Activated CD4-positive, alpha-beta T cell treated with anti-CD3 and anti-CD28 coated beads, Interleukin-2, Interleukin-4, amounts not matched to agents 100 ng/mL and 50 ng/mL, durations not matched to agents 16 hours and 8 hours (primary cell): ENCODE measurements around the gene OGFRL1.
"Not testable (repeated sequence)": the region's sequence is repeated elsewhere in the genome, so short reads cannot be mapped to it uniquely, and the experiment has no call there.

ENCODE experiments used
- DNase-seq: peaks from one replicate; pipeline ENCODE4 v3.0.0-alpha.2; 2020; ENCODE audit warnings: low spot score

The OGFRL1 gene

DNA sequence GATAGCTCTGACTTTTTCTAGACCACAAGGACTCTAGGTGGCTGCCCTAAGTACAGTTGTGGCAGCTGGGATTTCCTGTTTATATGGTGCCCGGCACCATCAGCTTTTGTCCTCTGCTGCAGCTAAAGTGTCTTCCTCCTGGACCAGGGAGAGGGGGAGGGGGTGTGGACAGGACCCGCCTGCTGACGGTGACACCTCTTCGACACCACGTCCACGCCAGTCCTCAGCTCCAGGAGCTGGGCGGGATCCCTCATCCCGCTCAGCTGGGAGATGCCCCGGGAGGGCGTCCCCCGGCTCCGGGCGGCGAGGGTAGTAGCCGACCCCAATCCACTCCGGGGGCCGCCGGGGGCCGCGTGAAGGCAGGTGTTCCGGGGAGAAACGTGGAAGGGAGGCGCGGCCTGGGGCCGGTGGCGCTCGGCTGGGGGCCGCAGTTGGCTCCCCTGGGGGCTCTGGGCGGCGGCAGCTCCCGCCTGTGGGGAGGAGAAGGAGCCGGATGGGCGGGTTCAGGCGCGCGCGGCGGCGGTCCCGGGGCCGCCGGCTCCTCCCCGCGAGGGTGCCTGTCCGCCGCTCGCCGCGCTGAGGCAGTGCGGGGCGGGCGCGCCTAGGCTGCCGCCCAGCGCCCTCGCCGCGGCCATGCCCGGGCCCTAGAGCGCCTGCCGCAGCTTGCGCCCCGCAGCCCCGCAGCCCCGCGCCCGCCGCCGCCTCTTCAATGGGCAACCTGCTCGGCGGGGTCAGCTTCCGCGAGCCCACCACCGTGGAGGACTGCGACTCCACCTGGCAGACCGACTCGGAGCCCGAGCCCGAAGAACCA is at the start of gene OGFRL1:
TSS of gene OGFRL1 (plus strand) at position 584 of the 811 bp plus-strand sequence. CDS start at position 710, 126 bp downstream.
- peak; percentile 61 for DNase-seq

DNA sequence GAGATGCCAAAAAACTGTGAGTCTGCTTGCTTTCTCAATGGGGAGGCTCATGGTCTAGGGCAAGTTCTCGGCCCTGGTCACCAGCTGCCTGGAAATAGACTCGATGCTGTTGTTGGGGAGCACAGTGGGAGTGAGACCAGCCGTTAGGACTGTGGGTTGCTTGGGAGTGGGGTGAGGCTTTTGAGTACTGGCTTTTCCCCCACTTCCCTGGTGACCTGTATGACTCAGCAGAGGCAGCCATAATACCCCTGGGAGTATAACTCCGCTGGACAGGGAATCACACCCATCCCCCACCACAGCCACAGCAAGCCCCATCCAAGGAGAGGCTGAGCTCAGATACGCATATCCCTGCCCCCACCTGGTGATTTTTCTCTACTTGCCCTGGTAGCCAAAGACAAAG is 48.9 kb upstream of the OGFRL1 start:
- no peak for DNase-seq

DNA sequence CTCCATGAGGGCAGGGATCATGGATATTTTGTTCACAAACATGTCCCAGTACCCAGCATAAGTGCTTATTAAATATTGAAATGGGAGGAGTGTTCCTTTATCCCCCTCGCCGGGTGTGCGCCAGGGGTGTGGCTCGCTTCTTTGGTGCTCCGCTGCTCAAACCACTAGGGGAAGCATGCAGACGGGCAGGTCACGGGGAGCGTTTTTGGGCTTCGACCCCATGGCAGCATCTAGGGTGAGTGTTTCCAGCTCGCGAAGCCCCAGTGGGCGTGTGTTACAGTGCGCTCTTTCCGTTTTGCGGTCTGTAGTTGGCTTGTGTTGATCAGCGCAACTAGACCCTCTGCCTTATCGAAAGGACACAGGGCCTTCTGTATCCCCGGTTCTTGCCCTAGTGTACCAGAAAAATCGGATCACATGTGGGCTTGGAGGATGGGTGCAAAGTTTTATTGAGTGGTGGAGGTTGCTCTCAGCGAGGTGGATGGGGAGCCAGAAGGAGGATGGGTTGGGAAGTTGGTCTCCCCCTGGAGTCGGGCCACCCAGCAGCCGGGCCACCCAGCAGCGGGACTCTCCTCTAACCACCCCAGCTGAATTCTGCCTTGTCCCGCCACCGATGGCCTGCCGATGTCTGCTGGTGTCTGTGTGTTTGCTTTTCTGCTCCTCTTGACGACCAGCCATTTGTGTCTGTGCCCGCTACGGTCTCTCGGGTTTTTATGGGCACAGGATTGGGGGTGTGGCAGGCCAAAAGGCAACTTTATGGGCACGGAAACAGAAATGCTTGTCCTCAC is 43.2 kb upstream of the OGFRL1 start:
- DNase-seq: no peak

DNA sequence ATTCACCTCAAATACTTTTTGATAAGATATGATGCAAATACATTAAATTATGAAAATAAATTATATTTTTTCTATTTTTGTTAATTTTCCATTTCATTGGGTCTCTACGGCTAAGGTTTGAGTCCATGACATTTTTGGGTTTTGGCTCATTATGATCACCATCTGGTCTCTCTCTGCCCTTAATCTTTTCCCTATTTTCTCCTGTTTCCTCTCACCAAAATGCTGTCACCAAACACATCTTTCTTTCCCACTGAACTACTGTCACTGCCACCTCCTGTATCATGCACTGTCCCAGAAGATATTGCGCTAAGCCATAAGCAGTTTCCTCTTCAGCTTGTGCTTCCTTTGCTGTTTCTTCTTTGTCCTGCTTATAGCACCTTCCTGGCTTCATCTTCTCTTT is 42.0 kb upstream of the OGFRL1 start:
- no peak for DNase-seq

DNA sequence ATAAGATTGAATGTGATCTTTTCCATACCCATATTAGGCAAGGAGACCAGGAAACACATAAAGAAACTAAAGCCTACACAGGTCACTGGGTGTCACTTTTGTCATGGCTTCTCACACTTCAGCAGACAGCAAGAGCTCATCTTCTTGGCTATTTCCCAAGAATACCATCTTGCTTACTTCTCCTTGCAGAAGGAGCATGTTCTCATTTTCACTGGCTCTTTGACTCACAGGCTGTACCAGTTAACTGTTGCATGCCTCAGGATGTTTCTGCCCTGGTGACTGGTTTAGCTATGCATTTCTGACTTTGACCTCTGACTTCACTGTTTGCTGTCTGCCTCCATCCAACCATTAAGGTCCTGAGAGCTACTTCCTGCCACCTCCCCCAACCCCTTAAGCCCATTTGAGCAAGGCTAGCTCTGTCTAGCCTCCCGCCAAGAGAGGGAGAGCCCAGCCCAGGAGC is 40.3 kb upstream of the OGFRL1 start:
- no peak for DNase-seq

DNA sequence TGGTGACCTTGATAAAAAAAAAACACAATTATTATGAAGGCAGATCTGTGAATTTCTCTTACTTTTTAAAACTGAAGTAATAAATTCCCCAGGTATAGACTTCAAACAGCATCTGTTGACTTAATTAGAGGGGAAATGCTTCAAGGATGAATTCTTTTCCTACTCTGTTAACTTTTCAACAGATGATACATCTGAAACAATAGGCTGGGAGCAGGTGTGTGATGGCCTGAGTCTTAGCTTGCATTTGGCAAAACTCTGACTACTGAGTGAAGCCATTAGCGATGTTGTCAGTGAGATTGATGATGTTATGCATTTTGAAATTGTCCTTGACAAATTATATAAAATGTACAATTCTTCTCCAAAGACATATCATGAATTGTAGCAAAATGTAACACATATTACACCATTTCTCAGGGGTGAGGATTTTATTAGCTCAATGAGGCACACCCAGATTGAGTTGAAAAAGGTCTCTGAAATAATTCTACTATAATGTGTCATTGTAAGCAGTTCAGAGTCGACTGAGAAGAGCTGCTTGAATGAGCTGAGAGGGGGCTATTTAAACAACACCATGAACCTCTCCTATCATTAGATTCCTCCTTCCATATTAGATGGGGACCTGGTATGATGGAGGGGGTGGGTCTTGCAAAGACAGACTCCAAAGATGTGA is 39.6 kb upstream of the OGFRL1 start:
- DNase-seq: no peak

DNA sequence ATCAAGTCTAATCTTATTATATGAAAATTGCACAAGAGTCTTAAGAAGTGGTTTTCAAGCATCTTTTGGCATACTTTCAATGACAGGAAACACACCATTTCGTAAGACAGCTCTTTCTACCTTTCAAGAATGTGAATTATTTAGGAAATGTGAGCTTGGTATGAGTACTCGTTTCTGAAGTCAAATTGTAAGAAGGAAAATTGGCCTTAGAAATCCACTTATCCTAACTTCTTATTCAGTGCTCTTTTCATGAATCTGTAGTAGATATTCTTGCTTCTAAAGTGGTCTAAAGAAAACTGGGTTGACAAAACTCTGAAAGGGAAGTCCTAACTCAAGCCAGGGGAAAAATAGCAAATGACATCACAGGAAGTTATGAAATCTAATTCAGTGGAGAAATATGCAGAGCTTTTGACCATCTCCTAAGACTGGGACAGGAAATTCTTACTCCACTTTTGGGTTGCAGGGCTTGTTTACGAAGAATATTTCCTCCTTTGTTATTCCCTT is 38.5 kb upstream of the OGFRL1 start:
- DNase-seq: no peak

DNA sequence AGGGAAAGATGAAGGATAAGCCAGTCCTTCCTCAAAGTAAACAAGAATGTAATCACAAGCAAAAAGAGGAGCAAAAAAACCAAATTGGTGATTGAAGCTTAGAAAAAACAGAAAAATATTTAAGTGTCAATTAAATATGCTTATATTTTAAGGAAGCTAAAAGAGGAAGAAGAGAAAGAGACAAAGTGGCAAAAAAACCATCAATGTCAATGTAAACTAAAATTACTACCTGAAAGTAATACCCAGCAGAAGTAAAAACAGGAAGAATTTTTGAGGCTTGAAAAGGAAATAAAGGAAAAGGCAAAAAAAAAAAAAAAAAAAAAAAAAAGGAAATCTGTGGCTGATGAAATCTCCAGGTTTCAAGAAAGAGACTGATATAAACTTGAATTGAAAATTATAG is 36.2 kb upstream of the OGFRL1 start:
- DNase-seq: no peak

DNA sequence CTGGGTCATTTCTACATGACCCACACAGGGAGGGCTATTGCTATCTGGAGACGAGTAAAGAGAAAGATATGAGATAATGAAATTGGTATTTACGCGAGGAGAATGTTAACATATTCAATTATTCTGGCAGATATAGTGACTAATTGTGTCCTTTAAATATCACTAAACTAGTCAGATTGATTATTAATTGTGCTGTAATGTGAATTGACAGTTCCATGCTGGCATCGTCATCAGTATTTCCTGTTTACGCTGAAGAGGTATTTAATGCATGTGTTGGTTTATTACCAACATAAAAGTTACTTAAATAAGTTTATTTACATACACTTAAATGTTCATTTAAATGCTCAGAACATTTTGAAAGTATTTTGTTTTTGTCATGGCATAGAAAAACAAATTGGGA is 35.7 kb upstream of the OGFRL1 start:
- DNase-seq: no peak

DNA sequence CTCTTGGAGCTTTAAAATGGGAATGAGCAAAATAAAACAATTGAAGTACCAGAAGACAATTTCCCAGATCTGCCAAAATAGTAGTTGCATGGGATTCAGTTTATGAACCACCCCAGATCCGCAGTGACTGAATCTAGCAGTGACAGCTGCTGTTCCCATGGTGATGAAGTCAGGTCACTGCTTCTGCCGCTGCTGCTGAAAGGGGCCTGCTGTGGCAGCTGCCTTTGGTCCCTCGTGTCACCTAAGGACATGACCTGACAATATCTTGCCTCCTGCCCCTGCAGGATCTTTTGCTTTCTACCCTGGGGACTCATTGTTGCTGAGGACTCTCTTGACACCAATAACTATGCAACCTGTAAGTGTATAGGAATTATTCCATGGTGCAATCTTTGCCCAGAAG is 34.3 kb upstream of the OGFRL1 start:
- no peak for DNase-seq

DNA sequence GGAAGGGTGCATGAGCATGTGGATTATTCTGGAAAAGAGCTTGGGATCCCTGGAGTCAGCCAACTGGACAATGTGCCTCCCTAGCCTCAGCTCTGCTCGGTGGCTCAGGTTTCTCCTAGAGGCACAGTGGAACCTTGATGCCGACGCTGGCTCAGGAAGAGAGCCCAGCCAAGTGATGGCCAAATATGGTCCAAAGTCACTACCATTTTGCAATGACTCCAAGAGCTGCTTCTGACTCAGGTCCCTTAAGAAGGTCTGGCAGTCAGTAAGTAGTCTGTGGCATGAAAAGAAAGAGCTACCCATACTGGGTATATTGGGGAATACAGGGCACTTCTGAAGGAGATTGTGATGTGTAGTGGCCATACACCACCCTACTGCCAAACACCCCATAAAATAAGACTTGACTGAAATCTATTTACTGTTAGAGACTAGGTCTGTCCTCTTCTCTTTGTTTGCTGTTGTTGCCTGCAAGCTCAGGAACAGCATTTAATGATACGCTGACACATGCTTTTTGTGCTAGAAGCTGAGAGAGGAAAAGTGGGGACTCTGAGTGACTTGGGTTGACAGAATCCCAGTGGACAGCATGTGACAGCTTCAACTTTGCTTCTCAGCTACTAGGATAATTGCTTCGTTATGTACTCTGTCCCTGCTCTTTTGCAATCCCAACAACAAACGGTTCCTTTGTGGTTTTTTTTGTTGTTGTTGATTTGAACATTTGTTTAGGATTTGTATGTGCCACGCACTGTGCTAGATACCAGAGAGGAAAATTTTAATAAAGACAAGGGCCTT is 30.3 kb upstream of the OGFRL1 start:
- DNase-seq: no peak

DNA sequence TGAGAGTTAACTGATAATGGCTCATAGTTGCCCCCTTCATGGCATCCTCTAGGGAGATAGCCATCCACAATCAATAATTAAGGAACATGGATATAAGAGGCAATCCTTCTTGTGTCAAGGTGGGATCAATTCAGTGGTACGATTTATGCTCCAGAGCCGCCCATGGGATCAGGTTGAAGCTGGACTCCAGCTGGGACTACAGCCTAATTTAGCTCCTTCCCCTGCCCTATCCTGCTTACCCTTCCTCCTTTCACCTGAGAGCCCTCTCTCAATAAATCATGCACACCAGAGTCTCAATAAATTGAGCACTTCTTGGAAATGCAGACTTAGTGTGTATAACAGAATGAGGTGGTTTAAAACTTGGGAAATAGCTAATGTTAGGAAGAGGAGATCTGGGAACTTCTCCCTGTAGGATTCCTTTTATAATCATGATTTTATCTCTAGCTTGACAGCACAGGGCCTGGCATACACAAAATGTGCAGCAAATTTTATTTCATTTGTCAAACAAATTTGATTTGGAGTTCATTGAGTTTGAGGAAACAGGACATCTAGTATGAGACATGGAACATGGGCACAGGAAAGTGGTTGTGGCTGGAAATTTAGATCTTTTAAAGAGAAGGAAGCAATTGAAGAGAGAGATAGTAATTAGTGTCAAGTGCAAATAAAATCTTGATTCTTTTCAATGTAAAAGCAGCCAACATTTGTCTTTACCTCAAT is 28.6 kb upstream of the OGFRL1 start:
- no peak for DNase-seq

DNA sequence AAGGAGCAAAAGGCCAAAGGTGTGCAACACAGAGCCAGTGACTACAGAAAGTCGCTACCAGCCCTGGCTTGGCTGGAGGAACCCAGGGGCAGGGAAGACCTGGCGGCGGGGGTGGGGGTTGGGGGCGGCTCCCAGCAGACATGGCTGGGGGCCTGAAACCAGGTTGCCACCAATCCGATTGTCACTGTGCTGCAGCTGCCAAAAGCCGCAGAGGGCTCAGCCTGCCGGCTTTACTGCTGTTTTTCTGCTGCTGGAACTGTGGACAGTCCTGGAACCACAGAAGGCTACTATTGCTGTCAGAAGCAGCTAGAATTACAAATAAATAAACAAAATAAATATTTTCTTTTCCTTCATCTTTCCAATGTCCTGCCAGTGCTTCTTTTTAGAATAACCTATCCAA is 25.7 kb upstream of the OGFRL1 start:
- DNase-seq: no peak

DNA sequence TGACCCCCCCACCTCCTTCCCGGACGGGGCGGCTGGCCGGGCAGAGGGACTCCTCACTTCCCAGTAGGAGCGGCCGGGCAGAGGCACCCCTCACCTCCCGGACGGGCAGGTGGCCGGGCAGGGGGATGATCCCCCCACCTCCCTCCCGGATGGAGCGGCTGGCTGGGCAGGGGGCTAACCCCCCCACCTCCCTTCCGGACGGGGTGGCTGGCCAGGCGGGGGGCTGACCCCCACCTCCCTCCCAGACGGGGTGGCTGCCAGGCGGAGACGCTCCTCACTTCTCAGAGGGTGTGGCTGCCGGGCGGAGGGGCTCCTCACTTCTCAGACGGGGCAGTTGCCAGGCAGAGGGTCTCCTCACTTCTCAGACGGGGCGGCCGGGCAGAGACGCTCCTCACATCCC is 22.2 kb upstream of the OGFRL1 start:
- not testable (repeated sequence) for DNase-seq

DNA sequence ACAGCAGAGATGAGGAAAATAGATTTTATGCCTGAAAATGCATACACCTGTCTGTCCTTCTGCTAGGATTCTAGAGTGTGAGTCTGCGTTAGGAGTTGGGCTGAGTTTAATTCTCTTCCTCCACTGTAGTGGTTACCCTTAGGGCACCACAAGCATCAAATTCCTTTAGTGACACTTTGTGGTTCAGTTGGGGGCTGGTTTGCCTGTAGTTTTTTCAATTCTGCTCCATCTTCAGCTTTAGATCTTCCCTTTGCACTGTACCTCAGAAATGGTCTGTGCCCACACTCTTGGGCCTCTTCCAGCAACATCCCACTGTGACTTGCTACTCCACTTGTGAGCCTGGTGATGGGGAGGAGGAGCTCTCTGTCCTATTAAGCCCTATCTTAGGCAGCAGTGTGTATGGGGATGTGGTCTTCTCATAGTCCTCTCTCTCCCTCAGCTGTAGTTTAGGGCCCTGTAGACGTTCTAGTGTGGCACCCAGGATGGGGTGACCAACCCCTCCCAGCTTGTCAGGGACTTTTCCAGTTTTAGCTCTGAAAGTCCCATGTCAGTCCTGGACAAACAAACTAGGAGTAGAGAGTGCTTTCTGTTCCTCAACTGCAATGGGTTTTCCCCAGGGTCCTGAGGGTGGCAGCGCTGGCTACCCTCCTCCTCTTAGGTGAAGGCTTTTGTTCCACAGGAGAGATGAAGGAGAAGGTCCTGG is 19.7 kb upstream of the OGFRL1 start:
- no peak for DNase-seq

DNA sequence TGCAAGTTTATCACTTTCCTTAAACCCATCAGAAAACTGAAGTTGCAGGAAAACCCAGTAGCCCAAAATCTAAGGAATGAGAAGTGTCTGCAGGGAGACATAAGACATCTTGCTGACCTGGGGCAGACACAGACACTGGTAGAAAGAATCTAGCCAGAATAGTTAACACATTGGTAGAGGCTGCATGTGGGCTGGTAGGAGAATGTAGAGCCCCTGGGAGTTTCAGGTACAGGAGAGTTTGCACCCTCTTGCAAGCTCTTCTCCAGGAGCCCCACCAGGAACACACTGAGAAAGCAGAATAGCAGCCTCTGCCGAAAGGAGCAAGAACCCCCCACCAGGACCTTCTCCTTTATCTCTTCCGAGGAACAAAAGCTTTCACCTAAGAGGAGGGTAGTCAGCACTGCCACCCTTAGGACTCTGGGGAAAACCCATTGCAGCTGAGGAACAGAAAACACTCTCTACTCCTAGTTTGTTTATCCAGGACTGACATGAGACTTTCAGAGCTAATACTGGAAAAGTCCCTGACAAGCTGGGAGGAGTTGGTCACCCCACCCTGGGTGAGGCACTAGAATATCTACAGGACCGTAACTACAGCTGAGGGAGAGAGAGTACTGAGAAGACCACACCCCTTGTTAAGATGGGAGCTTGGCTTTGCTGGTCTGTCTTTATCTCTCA is 10.5 kb upstream of the OGFRL1 start:
- no peak for DNase-seq

DNA sequence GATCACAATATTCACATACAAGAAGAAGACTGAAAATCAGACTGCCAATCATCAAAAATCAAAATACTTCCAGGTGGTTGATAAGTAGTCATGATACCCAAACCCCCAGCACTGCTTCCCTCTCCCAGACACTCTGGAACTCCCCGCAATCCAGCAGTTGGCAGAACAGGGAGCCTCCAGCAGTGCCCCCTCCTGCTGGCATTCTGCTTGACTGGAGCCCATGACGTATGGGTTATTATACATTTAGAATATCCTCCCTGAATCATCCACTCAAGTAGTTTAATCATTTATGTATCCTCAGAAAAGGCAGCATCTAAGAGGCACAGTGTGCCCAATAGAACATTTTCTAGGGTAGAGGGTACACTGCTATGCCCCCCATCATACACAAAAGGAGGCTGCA is 9.3 kb upstream of the OGFRL1 start:
- no peak for DNase-seq

DNA sequence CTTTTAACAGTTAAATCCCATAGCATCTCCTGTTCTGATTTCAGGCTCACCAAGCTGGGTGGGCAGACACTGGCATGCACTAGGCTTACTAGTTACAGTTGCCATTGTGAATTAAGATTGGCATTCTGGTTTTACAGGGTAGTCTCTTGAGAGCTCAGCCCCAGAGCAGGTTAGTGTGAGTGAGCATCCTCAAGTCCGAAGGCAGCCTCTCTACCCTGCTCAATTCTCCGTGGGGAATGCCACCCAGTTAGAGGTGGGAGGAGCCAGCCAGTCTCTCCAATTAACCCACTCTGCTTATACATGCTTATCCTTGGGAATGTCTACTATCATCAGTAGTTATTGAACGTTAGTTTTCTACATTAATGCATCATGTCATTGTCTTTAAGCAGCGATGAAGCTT is 8.9 kb upstream of the OGFRL1 start:
- no peak for DNase-seq

DNA sequence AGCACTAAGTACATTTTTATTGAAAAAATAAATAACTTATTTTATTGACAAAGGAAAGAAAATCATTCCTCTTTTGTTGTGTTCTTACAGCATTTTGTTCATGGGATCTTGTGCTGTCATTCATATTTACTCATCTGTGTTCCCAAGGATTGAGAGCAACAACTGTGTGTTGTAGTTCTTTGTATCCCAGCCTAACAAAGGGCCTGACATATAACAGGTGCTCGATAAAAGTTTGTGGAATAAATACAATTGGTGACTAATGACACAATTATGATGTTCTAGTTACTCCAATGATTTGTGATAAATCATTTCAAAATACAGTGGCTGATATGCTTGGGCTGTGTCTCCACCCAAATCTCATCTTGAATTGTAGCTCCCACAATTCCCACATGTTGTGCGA is 7.9 kb upstream of the OGFRL1 start:
- no peak for DNase-seq

DNA sequence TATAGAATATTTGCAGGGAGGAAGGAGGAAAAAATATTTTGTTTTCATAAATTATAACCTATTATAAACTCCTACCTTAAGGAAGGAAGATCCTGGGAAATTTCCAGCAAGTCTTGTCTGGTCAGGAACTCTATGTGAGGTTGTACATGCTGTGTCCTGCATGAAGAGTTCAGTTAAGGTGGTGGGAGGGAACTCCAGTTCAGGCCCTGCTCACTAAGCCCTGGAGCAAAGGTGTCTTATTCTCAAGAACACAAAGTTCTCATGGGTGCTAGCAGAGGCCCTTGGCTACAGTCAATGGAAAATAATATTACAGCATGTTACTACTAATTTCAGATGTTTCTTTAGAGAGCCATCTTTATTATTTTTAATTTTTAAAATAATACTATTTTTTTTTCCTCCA is 3.8 kb upstream of the OGFRL1 start:
- DNase-seq: no peak
